ENCODE data around the gene RAP2A. TPM values are rescaled to one million over a fixed set of nuclear protein-coding genes. Genes with fewer than 3 reads are reported as not detected.
A peak's percentile ranks its signal among the peaks of the same experiment; 100 is the strongest.

The RAP2A gene
- total RNA-seq, 1 experiment from 2014 or later: 15.2 TPM

DNA sequence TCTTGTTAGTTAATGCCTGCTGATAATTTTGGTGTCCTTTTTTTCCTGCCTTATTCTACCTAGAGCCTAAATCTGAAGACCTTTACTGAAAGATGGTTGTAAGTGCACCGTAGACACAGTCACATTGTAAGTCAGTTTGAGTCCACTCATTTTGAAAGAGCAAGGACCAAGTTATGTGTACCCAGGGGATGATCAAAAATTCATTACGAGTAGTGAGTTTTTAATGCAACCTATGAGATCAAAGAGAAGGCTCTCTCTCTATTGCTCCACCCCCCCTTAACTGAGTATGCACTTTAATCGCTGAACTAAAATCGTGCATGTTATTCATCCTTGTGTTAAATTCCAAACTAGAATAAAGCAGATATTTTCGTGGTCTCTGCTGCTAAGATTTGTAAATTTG lies 1.8 kb downstream of the RAP2A start:
- H3K4me1 ChIP-seq (ENCODE audit: insufficient read depth, low read length): peaks cover 9% of the 10 kb centered on the region
- BruUV-seq (replicated peaks): no TSS peak
- H3K9me2 ChIP-seq (replicated peaks; ENCODE audit: low read length): no peaks in the 10 kb centered on the region
- peak overlapping the region; percentile 21; the same call in 1 of the 2 replicates for H3K9ac ChIP-seq (ENCODE audit: low read length)
- no peaks in the 10 kb centered on the region for H3K9me3 ChIP-seq (ENCODE audit: low read length)
- H2AFZ ChIP-seq (ENCODE audit: low read length): peak overlapping the region; percentile 4; the same call in 1 of the 2 replicates
- peak overlapping the region; percentile 93 for H3K4me2 ChIP-seq (ENCODE audit: low read length)
- H3K4me3 ChIP-seq (ENCODE audit: low read length): peak overlapping the region; percentile 93
- no peaks in the 10 kb centered on the region for H3K27me3 ChIP-seq (ENCODE audit: low read length)
- no peak for ATAC-seq
- DNase-seq: no peak
- no peaks in the 10 kb centered on the region for H3K36me3 ChIP-seq (ENCODE audit: low read depth, low read length)
- no peaks in the 10 kb centered on the region for H3F3A ChIP-seq (ENCODE audit: low read length, unreplicated experiment)
- H3K79me2 ChIP-seq (ENCODE audit: low read length): peaks cover 33% of the 10 kb centered on the region
- TF ChIP-seq, protein P1, sequence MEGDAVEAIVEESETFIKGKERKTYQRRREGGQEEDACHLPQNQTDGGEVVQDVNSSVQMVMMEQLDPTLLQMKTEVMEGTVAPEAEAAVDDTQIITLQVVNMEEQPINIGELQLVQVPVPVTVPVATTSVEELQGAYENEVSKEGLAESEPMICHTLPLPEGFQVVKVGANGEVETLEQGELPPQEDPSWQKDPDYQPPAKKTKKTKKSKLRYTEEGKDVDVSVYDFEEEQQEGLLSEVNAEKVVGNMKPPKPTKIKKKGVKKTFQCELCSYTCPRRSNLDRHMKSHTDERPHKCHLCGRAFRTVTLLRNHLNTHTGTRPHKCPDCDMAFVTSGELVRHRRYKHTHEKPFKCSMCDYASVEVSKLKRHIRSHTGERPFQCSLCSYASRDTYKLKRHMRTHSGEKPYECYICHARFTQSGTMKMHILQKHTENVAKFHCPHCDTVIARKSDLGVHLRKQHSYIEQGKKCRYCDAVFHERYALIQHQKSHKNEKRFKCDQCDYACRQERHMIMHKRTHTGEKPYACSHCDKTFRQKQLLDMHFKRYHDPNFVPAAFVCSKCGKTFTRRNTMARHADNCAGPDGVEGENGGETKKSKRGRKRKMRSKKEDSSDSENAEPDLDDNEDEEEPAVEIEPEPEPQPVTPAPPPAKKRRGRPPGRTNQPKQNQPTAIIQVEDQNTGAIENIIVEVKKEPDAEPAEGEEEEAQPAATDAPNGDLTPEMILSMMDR (conservative IDR thresholded peaks at IDR 0.05; ENCODE audit: low read depth, low read length): no peak
- TF ChIP-seq EZH2 (IDR thresholded peaks at IDR 0.05; ENCODE audit: low read length, unreplicated experiment) (no peak), EZH2phosphoT487 (IDR thresholded peaks at IDR 0.05; ENCODE audit: borderline replicate concordance, low read length) (no peak)
- ChIA-PET POLR2A (ENCODE audit: unreplicated experiment) (interaction anchor here (0.6 kb wide), 1 partner anchor 23 kb away, joined by 3 read pairs; no protein-coding TSS in a partner anchor), CTCF (no interaction called here)
- H3K27ac ChIP-seq (ENCODE audit: low read length): no peak overlapping the region
- H4K20me1 ChIP-seq (ENCODE audit: low read length): no peaks in the 10 kb centered on the region
- intact Hi-C loops (cut with micrococcal nuclease): loop anchor here (10.0 kb wide), 1 partner anchor 1649 kb away; no protein-coding TSS in a partner anchor

DNA sequence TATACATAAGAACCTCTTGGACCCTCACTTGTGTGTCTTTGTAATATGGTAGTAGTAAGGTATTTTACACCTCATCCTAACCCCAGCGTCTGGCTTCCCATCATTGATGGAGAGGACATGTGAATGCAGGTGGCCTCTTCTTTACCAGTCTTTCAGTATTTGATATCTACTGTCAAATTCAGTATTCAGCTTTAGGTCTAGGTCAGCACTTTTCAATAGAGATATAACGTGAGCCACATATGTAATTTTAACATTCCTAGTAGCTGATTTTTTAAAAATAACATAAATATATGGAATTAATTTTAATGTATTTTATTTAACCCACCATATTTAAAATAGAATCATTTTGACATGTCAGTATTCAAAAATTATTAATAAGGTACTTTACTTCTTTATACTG lies 2.9 kb downstream of the RAP2A start:
- Histone ChIP-seq H3K4me1 (ENCODE audit: insufficient read depth, low read length) (peaks cover 9% of the 10 kb centered on the region), H2AFZ (ENCODE audit: low read length) (no peak overlapping the region), H3K4me2 (ENCODE audit: low read length) (peak overlapping the region; percentile 93; the same call in 1 of the 2 replicates), H3K9me2 (replicated peaks; ENCODE audit: low read length) (no peaks in the 10 kb centered on the region), H3K9me3 (ENCODE audit: low read length) (no peaks in the 10 kb centered on the region), H3K9ac (ENCODE audit: low read length) (no peak overlapping the region), H3F3A (ENCODE audit: low read length, unreplicated experiment) (no peaks in the 10 kb centered on the region), H4K20me1 (ENCODE audit: low read length) (no peaks in the 10 kb centered on the region), H3K27ac (ENCODE audit: low read length) (no peak overlapping the region), H3K36me3 (ENCODE audit: low read depth, low read length) (no peaks in the 10 kb centered on the region), H3K4me3 (ENCODE audit: low read length) (no peak overlapping the region), H3K27me3 (ENCODE audit: low read length) (no peaks in the 10 kb centered on the region), H3K79me2 (ENCODE audit: low read length) (peaks cover 33% of the 10 kb centered on the region)
- no TSS peak for BruUV-seq (replicated peaks)
- DNase-seq: no peak
- no peak for ATAC-seq
- ChIA-PET CTCF (no interaction called here), POLR2A (ENCODE audit: unreplicated experiment) (no interaction called here)
- TF ChIP-seq EZH2 (IDR thresholded peaks at IDR 0.05; ENCODE audit: low read length, unreplicated experiment) (no peak), EZH2phosphoT487 (IDR thresholded peaks at IDR 0.05; ENCODE audit: borderline replicate concordance, low read length) (no peak)
- TF ChIP-seq, protein P1 (conservative IDR thresholded peaks at IDR 0.05; ENCODE audit: low read depth, low read length): no peak
- intact Hi-C loops (cut with micrococcal nuclease): loop anchor here (10.0 kb wide), 1 partner anchor 1648 kb away; no protein-coding TSS in a partner anchor

DNA sequence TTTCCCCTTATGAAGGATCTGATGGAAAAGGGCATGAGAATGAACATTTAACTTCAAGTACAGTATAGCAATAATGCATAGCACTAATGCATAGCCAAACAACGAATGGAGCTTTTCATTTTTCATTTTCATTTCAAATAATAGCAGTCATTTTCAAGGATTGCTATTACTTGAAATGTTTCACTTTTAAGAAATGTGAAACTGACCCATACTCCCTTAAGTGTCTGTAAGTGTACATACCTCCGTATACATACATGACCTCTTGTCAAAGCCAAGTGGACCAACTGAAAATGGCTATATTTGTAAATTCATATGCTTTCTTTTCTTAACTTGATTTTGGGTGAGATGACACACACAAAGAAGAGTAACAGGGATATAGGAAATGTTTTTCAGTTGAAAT lies 3.8 kb downstream of the RAP2A start:
- intact Hi-C loops (cut with micrococcal nuclease): loop anchor here (10.0 kb wide), 1 partner anchor 1647 kb away; no protein-coding TSS in a partner anchor
- POLR2A ChIA-PET (ENCODE audit: unreplicated experiment): no interaction called here
- CTCF ChIA-PET: no interaction called here

More for the DNA sequence above, 3.8 kb downstream of the RAP2A start:
- Histone ChIP-seq H4K20me1 (ENCODE audit: low read length) (no peaks in the 10 kb centered on the region), H3K36me3 (ENCODE audit: low read depth, low read length) (no peaks in the 10 kb centered on the region), H3F3A (ENCODE audit: low read length, unreplicated experiment) (no peaks in the 10 kb centered on the region), H3K9me3 (ENCODE audit: low read length) (no peaks in the 10 kb centered on the region), H3K27me3 (ENCODE audit: low read length) (no peaks in the 10 kb centered on the region), H3K9me2 (replicated peaks; ENCODE audit: low read length) (no peaks in the 10 kb centered on the region), H3K27ac (ENCODE audit: low read length) (no peak overlapping the region), H2AFZ (ENCODE audit: low read length) (no peak overlapping the region), H3K9ac (ENCODE audit: low read length) (no peak overlapping the region), H3K4me2 (ENCODE audit: low read length) (no peak overlapping the region), H3K79me2 (ENCODE audit: low read length) (peaks cover 33% of the 10 kb centered on the region), H3K4me1 (ENCODE audit: insufficient read depth, low read length) (peaks cover 9% of the 10 kb centered on the region), H3K4me3 (ENCODE audit: low read length) (no peak overlapping the region)
- TF ChIP-seq, protein P1 (conservative IDR thresholded peaks at IDR 0.05; ENCODE audit: low read depth, low read length): no peak
- TF ChIP-seq EZH2 (IDR thresholded peaks at IDR 0.05; ENCODE audit: low read length, unreplicated experiment) (no peak), EZH2phosphoT487 (IDR thresholded peaks at IDR 0.05; ENCODE audit: borderline replicate concordance, low read length) (no peak)
- ATAC-seq (no peak), DNase-seq (no peak)
- no TSS peak for BruUV-seq (replicated peaks)
